ENCODE results near the gene RPN2. TPM values are rescaled to one million over a fixed set of nuclear protein-coding genes. Genes with fewer than 3 reads are reported as not detected.

RPN2 gene
- total RNA-seq, 1 experiment from 2014 or later = 257 TPM

- Histone ChIP-seq H3K79me2 (ENCODE audit: low read length) (peaks cover 91% of the 10 kb centered on the region), H3F3A (ENCODE audit: low read length, unreplicated experiment) (no peaks in the 10 kb centered on the region), H3K27me3 (ENCODE audit: low read length) (no peaks in the 10 kb centered on the region), H3K36me3 (ENCODE audit: low read depth, low read length) (peaks cover 51% of the 10 kb centered on the region), H3K4me3 (ENCODE audit: low read length) (no peak overlapping the region), H2AFZ (ENCODE audit: low read length) (no peak overlapping the region), H3K9me3 (ENCODE audit: low read length) (no peaks in the 10 kb centered on the region), H4K20me1 (ENCODE audit: low read length) (peaks cover 54% of the 10 kb centered on the region), H3K4me2 (ENCODE audit: low read length) (no peak overlapping the region), H3K9ac (ENCODE audit: low read length) (no peak overlapping the region), H3K4me1 (ENCODE audit: insufficient read depth, low read length) (peaks cover 5% of the 10 kb centered on the region), H3K9me2 (replicated peaks; ENCODE audit: low read length) (no peaks in the 10 kb centered on the region), H3K27ac (ENCODE audit: low read length) (no peak overlapping the region)
- ChIA-PET POLR2A (ENCODE audit: unreplicated experiment) (no interaction called here), CTCF (no interaction called here)
- DNase-seq = no peak
- no TSS peak for BruUV-seq (replicated peaks)
- intact Hi-C loops (cut with micrococcal nuclease) = loop anchor here (5.0 kb wide), 1 partner anchor 182 kb away; no protein-coding TSS in a partner anchor
- no peak for ATAC-seq
- no peak for TF ChIP-seq EZH2 (IDR thresholded peaks at IDR 0.05; ENCODE audit: low read length, unreplicated experiment)
- TF ChIP-seq, protein P1, sequence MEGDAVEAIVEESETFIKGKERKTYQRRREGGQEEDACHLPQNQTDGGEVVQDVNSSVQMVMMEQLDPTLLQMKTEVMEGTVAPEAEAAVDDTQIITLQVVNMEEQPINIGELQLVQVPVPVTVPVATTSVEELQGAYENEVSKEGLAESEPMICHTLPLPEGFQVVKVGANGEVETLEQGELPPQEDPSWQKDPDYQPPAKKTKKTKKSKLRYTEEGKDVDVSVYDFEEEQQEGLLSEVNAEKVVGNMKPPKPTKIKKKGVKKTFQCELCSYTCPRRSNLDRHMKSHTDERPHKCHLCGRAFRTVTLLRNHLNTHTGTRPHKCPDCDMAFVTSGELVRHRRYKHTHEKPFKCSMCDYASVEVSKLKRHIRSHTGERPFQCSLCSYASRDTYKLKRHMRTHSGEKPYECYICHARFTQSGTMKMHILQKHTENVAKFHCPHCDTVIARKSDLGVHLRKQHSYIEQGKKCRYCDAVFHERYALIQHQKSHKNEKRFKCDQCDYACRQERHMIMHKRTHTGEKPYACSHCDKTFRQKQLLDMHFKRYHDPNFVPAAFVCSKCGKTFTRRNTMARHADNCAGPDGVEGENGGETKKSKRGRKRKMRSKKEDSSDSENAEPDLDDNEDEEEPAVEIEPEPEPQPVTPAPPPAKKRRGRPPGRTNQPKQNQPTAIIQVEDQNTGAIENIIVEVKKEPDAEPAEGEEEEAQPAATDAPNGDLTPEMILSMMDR (conservative IDR thresholded peaks at IDR 0.05; ENCODE audit: low read depth, low read length) = no peak
- no peak for TF ChIP-seq EZH2phosphoT487 (IDR thresholded peaks at IDR 0.05; ENCODE audit: borderline replicate concordance, low read length)
These were observed 10.4 kb downstream of the RPN2 start for GRCh38 chr20:37189416-37190016.

GRCh38 chr20:37190354-37191112 is 11.4 kb downstream of the RPN2 start:
- POLR2A ChIA-PET (ENCODE audit: unreplicated experiment) = interaction anchor here (0.7 kb wide), 1 partner anchor 352 kb away, joined by 4 read pairs; no protein-coding TSS in a partner anchor
- peaks cover 91% of the 10 kb centered on the region for H3K79me2 ChIP-seq (ENCODE audit: low read length)
- no peak for TF ChIP-seq EZH2 (IDR thresholded peaks at IDR 0.05; ENCODE audit: low read length, unreplicated experiment)
- TF ChIP-seq, protein P1 (conservative IDR thresholded peaks at IDR 0.05; ENCODE audit: low read depth, low read length) = no peak
- no peak for TF ChIP-seq EZH2phosphoT487 (IDR thresholded peaks at IDR 0.05; ENCODE audit: borderline replicate concordance, low read length)

More at GRCh38 chr20:37190354-37191112, 11.4 kb downstream of the RPN2 start:
- Histone ChIP-seq H4K20me1 (ENCODE audit: low read length) (peaks cover 60% of the 10 kb centered on the region), H3F3A (ENCODE audit: low read length, unreplicated experiment) (no peaks in the 10 kb centered on the region), H3K9ac (ENCODE audit: low read length) (no peak overlapping the region), H3K4me3 (ENCODE audit: low read length) (no peak overlapping the region), H3K36me3 (ENCODE audit: low read depth, low read length) (peaks cover 40% of the 10 kb centered on the region), H3K9me3 (ENCODE audit: low read length) (no peaks in the 10 kb centered on the region), H3K27ac (ENCODE audit: low read length) (no peak overlapping the region), H3K4me1 (ENCODE audit: insufficient read depth, low read length) (peaks cover 5% of the 10 kb centered on the region), H3K4me2 (ENCODE audit: low read length) (no peak overlapping the region), H3K9me2 (replicated peaks; ENCODE audit: low read length) (no peaks in the 10 kb centered on the region), H2AFZ (ENCODE audit: low read length) (no peak overlapping the region), H3K27me3 (ENCODE audit: low read length) (no peaks in the 10 kb centered on the region)
- intact Hi-C loops (cut with micrococcal nuclease) = loop anchor here (5.0 kb wide), 1 partner anchor 183 kb away; no protein-coding TSS in a partner anchor
- no peak for DNase-seq
- no TSS peak for BruUV-seq (replicated peaks)
- CTCF ChIA-PET = no interaction called here
- ATAC-seq = no peak

Measured in PC-3 (cell line).